NB4 (cell line): ENCODE measurements around the gene MYOM3.

Source experiments
- DNase-seq: peaks from one replicate; pipeline ENCODE4 v3.0.0; 2010; ENCODE audit warnings: low read depth
- H3K4me3 ChIP-seq: one replicate; pipeline ENCODE4 v1.5.1; 2011; ENCODE audit warnings: mild to moderate bottlenecking, low read depth, low read length, moderate library complexity
- CTCF ChIP-seq: IDR thresholded peaks from one replicate; pipeline ENCODE4 v1.5.1; 2012; ENCODE audit warnings: low read depth, low read length
- MYC ChIP-seq: IDR thresholded peaks from 2 replicates; pipeline ENCODE4 v1.6.1; 2011; ENCODE audit warnings: low read depth, low read length
- POLR2A ChIP-seq: IDR thresholded peaks from 2 replicates; pipeline ENCODE4 v1.6.1; 2011; ENCODE audit warnings: mild to moderate bottlenecking; ENCODE audit not compliant: insufficient read length; ENCODE audit errors: extremely low read depth
- TF ChIP-seq, protein P1 (sequence below): IDR thresholded peaks from 2 replicates; pipeline ENCODE4 v1.6.1; 2011; ENCODE audit warnings: low read depth, low read length

MYOM3 gene

GRCh38 chr1:24060482-24060881 is 51.5 kb downstream of the MYOM3 start:
- no peak for DNase-seq
- TF ChIP-seq CTCF = no peak
- no peak for TF ChIP-seq POLR2A
- TF ChIP-seq MYC = no peak
- TF ChIP-seq, protein P1, sequence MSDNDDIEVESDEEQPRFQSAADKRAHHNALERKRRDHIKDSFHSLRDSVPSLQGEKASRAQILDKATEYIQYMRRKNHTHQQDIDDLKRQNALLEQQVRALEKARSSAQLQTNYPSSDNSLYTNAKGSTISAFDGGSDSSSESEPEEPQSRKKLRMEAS = no peak
- H3K4me3 ChIP-seq = no peak overlapping the region

DNA sequence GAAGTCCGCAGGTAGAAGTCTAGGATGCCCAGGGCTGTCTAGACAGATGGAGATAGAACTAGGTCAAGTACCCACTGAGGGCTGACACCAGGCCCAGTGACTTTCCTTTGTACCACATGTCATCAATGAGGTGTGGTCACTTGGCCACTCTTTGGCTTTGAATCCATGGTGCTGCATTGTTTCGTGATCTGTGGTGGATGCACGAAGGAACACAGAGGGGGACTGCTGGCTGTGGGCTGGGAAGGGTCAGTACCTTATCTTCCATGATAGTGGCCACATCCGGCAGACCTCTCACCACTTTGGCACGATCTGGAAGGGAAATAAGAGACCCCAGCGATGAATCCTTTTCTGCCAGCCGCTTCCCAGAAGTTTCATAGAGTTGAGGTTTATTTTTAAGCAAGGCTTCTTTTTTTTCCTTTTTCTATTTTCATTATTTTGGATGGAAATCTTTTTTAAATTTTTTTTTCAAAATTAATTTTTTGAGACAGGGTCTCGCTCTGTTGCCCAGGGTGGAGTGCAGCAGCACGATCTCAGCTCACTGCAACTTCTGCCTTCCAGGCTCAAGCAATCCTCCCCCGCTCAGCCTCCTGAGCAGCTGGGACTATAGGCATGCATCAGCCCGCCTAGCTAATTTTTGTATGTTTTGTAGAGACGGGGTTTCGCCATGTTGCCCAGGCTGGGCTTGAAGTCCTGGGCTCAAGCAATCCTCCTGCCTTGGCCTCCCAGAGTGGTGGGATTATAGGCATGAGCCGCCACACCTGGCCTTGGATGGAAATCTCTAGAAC is 53.1 kb downstream of the MYOM3 start:
- peak; percentile 14 for DNase-seq
- TF ChIP-seq, protein P1 = no peak
- TF ChIP-seq POLR2A (no peak), CTCF (no peak), MYC (no peak)
- H3K4me3 ChIP-seq = no peak overlapping the region

DNA sequence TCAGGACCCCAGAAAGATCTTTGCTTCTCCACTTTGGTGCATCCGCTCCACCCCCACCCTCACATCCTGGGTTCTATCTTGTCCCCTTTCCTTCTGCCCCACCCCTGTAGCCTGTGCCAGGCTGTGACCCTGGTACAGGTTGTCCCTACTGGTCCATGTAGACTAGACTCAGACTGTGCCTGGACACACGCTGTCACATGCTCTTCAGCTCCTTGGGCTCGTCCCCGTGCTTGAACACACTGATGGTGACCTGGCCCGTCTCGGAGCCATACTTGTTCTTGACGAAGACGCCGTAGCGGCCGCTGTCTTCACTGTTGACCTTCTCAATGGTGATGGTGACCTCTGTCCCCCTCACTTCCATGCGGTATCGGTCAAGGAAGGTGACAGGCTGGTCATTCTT is 54.8 kb downstream of the MYOM3 start:
- TF ChIP-seq, protein P1 = no peak
- no peak overlapping the region for H3K4me3 ChIP-seq
- DNase-seq = no peak

DNA sequence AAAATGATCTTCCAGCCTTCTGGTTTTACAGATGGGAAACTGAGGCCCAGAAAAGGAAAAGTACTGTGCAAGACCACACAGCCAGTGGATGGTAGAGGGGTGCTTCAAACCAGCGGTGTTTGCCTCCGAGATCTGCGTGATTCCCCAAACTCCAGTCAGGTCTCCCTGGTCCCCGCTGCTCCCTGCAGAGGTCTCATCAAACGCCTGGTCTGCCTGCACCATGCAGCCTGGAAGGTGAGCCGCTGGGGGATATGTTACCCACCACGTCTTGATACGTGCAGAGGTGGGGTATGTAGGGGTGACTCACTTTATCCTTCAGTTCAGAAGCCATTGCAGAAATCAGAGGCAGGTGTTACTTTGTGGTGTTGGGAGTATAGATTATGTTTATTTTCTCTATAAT is 56.3 kb downstream of the MYOM3 start:
- no peak for TF ChIP-seq CTCF
- TF ChIP-seq, protein P1 = no peak
- TF ChIP-seq POLR2A = no peak
- TF ChIP-seq MYC = no peak
- DNase-seq = no peak
- no peak overlapping the region for H3K4me3 ChIP-seq

GRCh38 chr1:24052220-24052619 is 59.7 kb downstream of the MYOM3 start:
- TF ChIP-seq POLR2A (no peak), MYC (no peak), CTCF (no peak)
- TF ChIP-seq, protein P1 = no peak
- DNase-seq = no peak
- no peak overlapping the region for H3K4me3 ChIP-seq

DNA sequence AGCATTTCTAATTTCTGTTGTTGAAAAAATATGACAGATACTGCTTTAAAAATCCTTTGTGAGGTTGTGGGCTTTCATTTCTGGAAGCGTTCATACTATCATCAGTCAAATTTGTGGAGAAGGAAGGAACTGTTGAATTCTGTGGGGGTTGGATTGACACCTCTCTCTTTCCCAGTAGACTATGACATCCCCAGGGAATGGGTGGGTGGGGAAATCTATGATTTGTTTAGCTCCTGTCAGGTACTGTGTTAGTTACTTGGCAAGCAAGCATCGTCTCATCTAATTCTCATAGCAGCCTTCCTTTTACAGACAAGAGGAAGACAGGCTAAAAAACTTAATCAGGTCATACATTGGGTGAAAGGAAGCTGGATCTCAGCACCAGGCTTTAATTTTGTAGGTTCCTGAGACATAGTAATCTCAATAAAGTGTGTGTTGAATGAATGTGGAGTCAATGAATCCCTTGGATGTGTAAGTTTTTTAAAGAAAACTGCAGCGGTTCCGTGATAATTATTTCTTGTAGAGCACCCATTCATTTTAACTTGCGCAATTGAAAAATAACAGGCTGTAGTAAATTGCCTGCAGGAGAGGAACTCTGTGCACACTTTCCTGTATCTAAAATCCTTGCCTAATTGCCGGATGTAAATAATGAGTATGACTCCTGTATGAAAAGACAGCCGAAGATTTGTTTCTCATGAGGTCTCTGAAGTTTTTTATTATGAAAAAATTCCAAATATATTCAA is 60.6 kb downstream of the MYOM3 start:
- TF ChIP-seq, protein P1 = no peak
- TF ChIP-seq CTCF = no peak
- no peak for TF ChIP-seq POLR2A
- no peak for TF ChIP-seq MYC
- peak; percentile 63 for DNase-seq
- no peak overlapping the region for H3K4me3 ChIP-seq
